HCEC 1CT (cell line): ENCODE data around the gene KIF9.
"Not testable (repeated sequence)": the region's sequence is repeated elsewhere in the genome, so short reads cannot be mapped to it uniquely, and the experiment has no call there.

ENCODE experiments used
- DNase-seq: peaks from one replicate; pipeline ENCODE4 v3.0.0-alpha.2; 2017

Gene KIF9

GRCh38 chr3:47250309-47251060 is 32.1 kb downstream of the KIF9 start:
- DNase-seq = peak; percentile 33

DNA sequence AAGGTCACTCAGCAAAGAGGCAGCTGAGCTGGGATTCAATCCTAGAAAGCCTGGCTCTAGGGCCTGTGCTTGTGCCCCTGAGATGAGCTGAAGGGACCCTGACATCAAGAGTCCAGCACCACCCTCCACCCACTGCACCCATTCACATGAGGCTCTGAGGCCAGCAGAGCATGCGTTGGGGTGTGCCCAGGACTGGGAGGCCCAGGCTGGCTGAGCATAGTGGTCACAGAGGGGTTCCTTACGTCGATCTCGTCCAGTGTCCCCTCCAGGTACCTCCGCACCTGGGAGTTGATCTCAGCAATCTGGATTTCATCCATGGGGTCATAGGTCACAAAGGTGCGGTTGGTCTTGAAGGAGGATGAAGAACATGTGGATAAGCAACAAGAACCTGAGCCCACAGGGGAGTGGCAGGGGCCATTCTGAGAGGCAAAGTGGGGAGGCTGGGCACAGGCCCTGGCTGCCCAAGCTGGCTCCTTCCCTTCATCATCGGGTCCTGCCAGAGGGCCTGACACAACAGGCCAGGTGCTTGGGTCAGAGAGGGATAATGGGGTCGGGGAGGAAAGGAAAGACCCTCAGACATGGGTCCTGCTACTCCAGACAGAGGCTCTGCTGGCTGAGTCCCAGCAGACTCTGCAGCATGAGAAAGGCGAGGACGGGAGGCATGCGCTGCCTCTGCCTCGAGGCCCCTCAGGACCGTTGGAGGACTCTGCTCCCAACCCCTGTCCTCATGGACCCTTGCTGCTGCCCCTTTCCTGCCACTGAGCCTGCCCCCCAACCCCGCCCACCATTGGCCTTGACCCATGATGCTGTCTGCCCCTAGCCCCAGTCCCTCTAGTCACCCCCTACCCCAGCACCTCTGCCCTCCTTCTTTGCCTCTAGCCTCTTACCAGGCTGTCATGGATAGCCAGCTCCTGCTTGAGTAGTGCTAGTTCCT is 35.2 kb downstream of the KIF9 start:
- DNase-seq = no peak

GRCh38 chr3:47245271-47245670 is 37.3 kb downstream of the KIF9 start:
- DNase-seq = no peak

- no peak for DNase-seq
These were observed 38.0 kb downstream of the KIF9 start for GRCh38 chr3:47244531-47245100.

DNA sequence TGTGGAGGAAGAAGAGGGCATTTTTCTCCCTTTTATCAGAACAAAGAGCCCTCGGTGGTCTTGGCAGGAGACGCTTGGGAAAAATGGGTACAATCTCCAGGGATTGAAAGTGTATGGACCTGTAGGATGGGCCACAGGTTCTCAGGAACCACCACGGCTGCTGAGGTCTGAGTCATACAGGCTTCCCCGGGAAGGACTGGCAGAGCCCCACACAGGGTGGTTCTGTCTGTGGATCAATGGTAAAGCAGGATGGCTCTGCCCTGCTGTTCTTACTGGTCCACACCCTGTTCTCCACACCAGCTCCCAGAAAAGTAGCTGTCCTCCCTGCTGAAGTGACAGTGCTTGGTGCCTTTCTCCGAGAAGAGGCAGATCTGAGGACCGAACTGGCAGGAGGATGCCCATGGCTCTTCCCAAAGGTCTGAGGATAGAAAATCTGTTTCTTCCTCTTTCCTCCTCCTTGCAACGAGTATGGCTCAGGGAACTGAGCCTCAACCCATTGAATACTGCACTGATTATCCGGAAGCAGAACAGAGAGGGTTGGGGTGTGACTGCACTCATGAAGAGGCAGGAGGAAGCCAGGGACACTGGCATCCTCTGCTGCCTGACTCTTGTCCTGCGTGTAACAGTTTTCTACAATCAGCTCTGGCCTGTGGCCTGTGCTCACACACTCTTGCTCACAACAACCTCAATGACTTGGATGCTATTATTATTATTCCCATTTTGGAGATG is 39.0 kb downstream of the KIF9 start:
- DNase-seq = no peak

GRCh38 chr3:47239929-47240328 is 42.7 kb downstream of the KIF9 start:
- no peak for DNase-seq

- DNase-seq = no peak
These were observed 44.6 kb downstream of the KIF9 start for GRCh38 chr3:47238017-47238416.

GRCh38 chr3:47228088-47228487 is 54.5 kb downstream of the KIF9 start:
- DNase-seq = no peak

- no peak for DNase-seq
These were observed 54.9 kb downstream of the KIF9 start for GRCh38 chr3:47227678-47228077.

DNA sequence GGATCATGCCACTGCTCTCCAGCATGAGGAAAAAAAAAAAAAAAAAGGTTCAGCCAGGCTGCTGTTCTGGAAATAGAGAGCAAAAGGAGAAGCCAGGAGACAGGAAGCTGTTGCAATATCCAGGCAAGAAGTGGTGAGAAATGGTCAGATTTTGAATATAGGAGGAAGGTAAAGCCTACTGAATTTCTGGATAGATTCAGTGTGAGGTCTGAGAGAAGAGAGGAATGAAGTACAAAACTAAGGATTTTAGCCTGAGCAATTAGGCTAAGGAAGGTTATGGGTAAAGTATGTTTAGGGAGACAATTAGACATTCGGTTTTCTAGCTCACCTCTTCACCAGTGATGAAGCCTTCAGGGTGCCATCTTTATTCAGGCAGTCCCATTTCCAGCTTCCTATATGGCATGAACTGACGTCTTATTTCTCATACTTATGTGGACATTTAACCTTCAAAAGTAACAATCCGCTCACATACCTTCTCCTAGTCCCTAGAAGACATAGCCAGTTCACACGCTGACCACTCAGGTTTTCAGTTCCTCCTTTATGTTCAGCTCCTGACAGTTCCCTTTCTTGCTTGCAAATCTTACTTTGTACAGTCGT is 57.2 kb downstream of the KIF9 start:
- DNase-seq = peak; percentile 13

GRCh38 chr3:47223755-47224154 is 58.8 kb downstream of the KIF9 start:
- no peak for DNase-seq

DNA sequence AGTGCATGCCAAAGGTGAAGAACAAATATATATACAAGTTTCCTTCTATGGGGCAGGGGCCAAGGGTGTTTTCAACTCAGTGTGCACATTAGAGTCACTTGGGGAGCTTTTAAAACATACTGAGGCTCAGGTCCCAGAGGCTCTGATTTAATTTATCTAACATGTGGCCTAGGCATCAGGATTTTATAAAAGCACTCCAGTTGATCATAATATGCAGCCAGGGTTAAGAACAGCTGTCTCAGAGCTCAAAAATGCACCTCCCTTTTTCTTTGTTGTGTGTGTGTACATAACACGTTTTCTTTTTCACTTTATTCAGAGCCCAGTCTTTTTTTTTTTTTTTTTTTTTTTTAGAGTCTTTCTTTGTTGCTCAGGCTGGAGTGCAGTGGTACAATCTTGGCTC is 60.8 kb downstream of the KIF9 start:
- no peak for DNase-seq

DNA sequence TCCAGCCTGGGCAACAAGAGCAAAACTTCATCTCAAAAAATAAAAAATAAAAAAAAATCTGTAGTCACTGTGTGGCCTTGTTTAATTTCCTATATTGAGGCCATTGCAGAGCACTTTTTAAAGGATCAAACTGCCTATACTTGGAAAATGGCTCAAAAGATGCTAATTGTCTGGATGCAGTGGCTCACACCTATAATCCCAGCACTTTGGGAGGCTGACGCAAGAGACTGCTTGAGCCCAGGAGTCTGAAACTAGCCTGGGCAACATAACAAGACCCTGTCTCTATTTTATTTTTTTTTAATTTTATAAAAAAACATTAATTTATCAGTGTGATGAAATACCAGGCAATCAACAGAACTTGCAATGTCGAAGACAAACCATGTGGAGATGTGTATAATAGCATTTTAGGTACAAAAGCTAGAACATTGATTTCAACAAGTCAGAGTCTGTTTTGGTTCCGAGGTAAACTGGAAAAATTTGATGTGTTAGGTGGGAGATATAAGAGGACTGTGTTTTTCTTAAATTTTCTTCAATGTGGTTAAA is 71.7 kb downstream of the KIF9 start:
- DNase-seq = no peak

DNA sequence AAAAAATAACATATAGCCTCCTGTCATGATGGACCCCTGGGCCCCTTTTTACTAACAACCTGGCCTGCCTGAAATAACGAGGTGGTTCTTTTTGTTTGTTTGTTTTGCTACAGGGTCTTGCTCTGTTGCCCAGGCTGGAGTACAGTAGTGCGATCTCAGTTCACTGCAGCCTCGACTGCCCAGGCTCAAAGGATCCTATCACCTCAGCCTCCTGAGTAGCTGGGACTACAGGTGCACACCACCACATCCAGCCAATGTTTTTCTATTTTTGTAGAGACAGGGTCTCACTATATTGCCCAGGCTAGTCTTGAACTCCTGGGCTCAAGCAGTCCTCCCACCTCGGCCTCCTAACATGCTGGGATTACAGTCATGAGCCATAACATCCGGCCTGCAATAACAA is 76.6 kb downstream of the KIF9 start:
- not testable (repeated sequence) for DNase-seq

DNA sequence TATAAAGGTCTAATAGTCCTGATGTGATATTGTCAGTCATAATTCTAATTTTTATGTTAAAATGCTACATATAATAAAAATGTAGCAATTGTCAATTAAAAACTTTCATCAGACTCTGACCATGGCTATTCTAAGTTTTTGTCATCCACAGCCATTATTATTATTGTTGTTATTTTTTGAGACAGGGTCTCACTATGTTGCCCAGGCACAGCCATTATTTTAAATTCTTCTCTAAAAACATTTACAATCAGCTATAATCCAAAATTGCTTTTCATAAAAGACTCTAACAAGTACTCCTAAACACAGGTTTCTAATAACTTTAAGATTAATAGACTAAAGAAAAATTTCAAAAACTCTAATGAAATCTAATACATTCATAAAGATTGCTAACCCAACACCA is 77.7 kb downstream of the KIF9 start:
- DNase-seq = no peak

DNA sequence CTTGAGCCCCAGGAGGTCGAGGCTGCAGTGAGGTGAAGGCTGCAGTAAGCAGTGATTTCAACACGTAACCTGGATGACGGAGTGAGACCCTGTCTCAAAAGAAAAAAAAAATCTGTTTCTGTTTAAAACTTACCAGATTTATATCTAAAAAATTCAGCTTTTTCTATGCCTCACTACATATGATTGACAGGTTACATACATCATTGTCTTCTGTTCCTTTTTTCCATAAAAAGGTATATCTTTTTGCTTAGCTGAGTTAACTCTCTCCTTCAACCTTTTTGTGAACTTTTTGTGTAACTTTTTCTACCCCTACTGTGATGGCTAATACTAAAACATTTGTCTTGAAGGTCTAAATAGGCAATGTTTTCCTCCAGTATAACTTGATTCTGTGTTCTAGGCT is 80.1 kb downstream of the KIF9 start:
- DNase-seq = no peak

GRCh38 chr3:47197287-47197686 is 85.3 kb downstream of the KIF9 start:
- DNase-seq = no peak

DNA sequence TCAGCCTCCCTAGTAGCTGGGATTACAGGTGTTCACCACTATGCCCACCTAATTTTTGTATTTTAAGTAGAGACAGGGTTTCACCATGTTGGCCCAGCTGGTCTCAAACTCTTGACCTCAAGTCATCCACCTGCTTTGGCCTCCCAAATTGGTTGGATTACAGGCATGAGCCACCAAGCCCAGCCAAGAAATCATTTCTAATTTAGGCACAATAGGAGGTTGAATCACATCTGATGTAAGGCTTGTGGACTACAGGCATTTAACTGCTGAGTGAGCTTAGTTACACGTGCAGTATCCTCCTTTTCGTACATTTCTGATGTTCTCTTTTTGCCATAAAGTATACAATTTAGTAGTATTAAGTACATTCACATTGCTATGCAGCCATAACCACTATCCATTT is 87.6 kb downstream of the KIF9 start:
- no peak for DNase-seq

- peak; percentile 46 for DNase-seq
These were observed 88.4 kb downstream of the KIF9 start for GRCh38 chr3:47193871-47194859.

GRCh38 chr3:47186285-47186684 is 96.3 kb downstream of the KIF9 start:
- no peak for DNase-seq

GRCh38 chr3:47181685-47182084 is 100.9 kb downstream of the KIF9 start:
- DNase-seq = not testable (repeated sequence)
